Osteoblast (primary cell): ENCODE results near the gene CLIC5. TPM values are rescaled to one million over a fixed set of nuclear protein-coding genes. Genes with fewer than 3 reads are reported as not detected.
A peak's percentile ranks its signal among the peaks of the same experiment; 100 is the strongest.

ENCODE experiments used
- DNase-seq: peaks from one replicate; pipeline ENCODE4 v3.0.0; 2011; ENCODE audit warnings: low spot score, mixed read lengths; ENCODE audit not compliant: insufficient read length; ENCODE audit errors: missing footprints
- H2AFZ ChIP-seq: 2 replicates; pipeline ENCODE4 v1.6.0; 2011; ENCODE audit warnings: mild to moderate bottlenecking, low read length
- H3K27ac ChIP-seq: 2 replicates; pipeline ENCODE4 v1.5.1; 2011; ENCODE audit warnings: mild to moderate bottlenecking, low read depth, low read length, moderate library complexity
- H3K27me3 ChIP-seq: 2 replicates; pipeline ENCODE4 v1.6.0; 2012; ENCODE audit warnings: mild to moderate bottlenecking, control low read depth, inconsistent platforms, low read length, moderate library complexity; ENCODE audit not compliant: insufficient read depth
- H3K36me3 ChIP-seq: 2 replicates; pipeline ENCODE4 v1.5.1; 2011; ENCODE audit warnings: mild to moderate bottlenecking, low read length, control low read depth, moderate library complexity; ENCODE audit not compliant: insufficient read depth
- H3K4me1 ChIP-seq: 2 replicates; pipeline ENCODE4 v1.5.1; 2011; ENCODE audit warnings: mild to moderate bottlenecking, low read length, control low read depth, moderate library complexity; ENCODE audit not compliant: insufficient read depth
- H3K4me2 ChIP-seq: 2 replicates; pipeline ENCODE4 v1.6.0; 2011; ENCODE audit warnings: mild to moderate bottlenecking, low read length; ENCODE audit not compliant: insufficient read depth
- H3K4me3 ChIP-seq: fragments of 200-600 bp; sonication (generic); 3 replicates; pipeline ENCODE4 v1.5.1; 2012; ENCODE audit warnings: mild to moderate bottlenecking, low read length, inconsistent platforms; ENCODE audit not compliant: insufficient read depth
- H3K79me2 ChIP-seq: 2 replicates; pipeline ENCODE4 v1.6.0; 2012; ENCODE audit warnings: mild to moderate bottlenecking, low read length, control low read depth, inconsistent platforms; ENCODE audit not compliant: insufficient read depth
- H3K9me3 ChIP-seq: 2 replicates; pipeline ENCODE4 v1.5.1; 2011; ENCODE audit warnings: low read depth, low read length, control low read depth
- H4K20me1 ChIP-seq: 2 replicates; pipeline ENCODE4 v1.6.0; 2012; ENCODE audit warnings: mild to moderate bottlenecking, low read length, control low read depth; ENCODE audit not compliant: insufficient read depth
- total RNA-seq: library from RNA; depleted of rRNA; stranded (reverse); fragments of >200 nt; gene quantifications from 2 replicates; pipeline ENCODE4 v1.2.3, GENCODE V29; 2012
- TF ChIP-seq, protein P1 (sequence below): IDR thresholded peaks from 2 replicates; pipeline ENCODE4 v1.5.1; 2011; ENCODE audit warnings: mild to moderate bottlenecking, low read depth, low read length, moderate library complexity; ENCODE audit errors: extremely low read depth

Gene CLIC5
- total RNA-seq, 1 donor: not detected

DNA sequence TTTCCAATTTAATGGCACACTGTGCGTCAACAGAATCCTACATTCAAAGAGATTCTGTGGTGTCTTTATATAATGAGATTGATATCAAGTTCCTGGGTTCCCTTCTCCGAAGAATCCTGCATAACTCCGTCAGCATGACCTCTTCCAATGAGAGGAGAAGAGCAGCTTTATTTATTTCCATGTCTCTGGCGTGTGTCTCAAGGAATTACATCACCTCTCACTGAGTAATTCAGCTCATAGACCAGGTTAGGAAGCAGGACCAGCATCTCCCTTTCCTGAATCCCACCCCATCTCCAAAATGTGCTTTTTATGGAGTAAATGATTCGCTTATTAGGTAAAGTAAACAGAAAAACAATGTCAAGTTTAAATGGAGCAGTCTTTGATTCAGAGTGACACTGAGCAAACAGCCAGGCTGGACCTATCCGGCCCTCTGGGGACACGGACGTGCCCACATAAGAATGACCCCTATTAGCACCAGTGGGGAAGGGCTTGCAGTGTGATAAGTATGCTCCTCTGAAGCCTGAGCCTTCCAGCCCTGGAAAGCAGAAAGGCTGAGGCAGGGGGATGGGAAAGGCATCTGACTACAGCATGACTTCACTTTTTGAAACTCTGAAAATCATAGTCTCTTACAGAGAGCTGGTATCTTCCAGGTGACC lies 165.2 kb downstream of the CLIC5 start:
- no peak overlapping the region for H3K4me3 ChIP-seq
- H2AFZ ChIP-seq: no peak overlapping the region
- TF ChIP-seq, protein P1, sequence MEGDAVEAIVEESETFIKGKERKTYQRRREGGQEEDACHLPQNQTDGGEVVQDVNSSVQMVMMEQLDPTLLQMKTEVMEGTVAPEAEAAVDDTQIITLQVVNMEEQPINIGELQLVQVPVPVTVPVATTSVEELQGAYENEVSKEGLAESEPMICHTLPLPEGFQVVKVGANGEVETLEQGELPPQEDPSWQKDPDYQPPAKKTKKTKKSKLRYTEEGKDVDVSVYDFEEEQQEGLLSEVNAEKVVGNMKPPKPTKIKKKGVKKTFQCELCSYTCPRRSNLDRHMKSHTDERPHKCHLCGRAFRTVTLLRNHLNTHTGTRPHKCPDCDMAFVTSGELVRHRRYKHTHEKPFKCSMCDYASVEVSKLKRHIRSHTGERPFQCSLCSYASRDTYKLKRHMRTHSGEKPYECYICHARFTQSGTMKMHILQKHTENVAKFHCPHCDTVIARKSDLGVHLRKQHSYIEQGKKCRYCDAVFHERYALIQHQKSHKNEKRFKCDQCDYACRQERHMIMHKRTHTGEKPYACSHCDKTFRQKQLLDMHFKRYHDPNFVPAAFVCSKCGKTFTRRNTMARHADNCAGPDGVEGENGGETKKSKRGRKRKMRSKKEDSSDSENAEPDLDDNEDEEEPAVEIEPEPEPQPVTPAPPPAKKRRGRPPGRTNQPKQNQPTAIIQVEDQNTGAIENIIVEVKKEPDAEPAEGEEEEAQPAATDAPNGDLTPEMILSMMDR: no peak
- H3K79me2 ChIP-seq: no peaks in the 10 kb centered on the region
- no peak overlapping the region for H3K27ac ChIP-seq
- H3K4me1 ChIP-seq: peaks cover 5% of the 10 kb centered on the region
- no peaks in the 10 kb centered on the region for H3K36me3 ChIP-seq
- H3K27me3 ChIP-seq: peaks cover 12% of the 10 kb centered on the region
- H3K4me2 ChIP-seq: no peak overlapping the region
- H4K20me1 ChIP-seq: no peaks in the 10 kb centered on the region
- DNase-seq: no peak
- H3K9me3 ChIP-seq: no peaks in the 10 kb centered on the region

DNA sequence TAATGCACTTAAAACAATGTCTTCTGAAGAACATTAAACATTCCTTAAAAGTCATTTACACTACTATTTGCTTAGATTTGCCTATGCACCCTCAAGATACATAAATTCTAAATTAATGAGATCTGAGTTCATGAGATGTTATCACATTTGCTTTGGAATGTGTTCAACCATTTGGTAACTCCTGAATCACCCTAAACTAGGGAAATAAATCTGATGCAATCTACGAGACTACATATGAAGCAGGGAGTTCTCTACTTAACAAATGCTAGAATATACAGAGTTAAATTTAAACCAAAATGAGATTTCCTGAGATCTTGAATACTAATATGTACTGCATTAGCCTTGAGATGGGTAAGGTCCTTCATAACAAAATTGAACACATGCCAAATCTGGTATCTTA lies 170.1 kb downstream of the CLIC5 start:
- Histone ChIP-seq H3K4me2 (no peak overlapping the region), H3K4me3 (no peak overlapping the region), H3K9me3 (no peaks in the 10 kb centered on the region), H3K27me3 (no peaks in the 10 kb centered on the region), H3K4me1 (peaks cover 20% of the 10 kb centered on the region), H3K27ac (no peak overlapping the region), H3K79me2 (no peaks in the 10 kb centered on the region), H4K20me1 (no peaks in the 10 kb centered on the region), H3K36me3 (no peaks in the 10 kb centered on the region), H2AFZ (no peak overlapping the region)
- no peak for DNase-seq
- TF ChIP-seq, protein P1: no peak

DNA sequence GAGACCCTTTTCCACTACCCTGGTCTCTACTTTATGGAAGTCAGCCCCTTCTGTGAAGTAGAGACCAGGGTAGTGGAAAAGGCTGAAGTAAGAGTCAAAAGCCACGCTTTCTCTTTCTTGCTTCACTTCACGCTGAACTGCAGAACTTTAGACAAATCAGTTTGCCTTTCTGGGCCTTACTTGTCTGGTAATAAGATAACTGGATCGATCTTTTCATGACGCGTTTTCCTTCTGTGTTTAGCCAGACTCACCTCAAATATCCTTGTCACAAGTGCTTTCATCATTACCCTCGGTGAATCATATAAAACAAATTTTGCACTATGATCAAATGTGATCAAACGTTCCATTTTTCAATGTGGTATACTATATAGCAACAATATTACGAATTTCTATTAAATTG lies 170.7 kb downstream of the CLIC5 start:
- no peaks in the 10 kb centered on the region for H3K27me3 ChIP-seq
- H3K36me3 ChIP-seq: no peaks in the 10 kb centered on the region
- H3K4me2 ChIP-seq: no peak overlapping the region
- H3K79me2 ChIP-seq: no peaks in the 10 kb centered on the region
- no peak overlapping the region for H3K4me3 ChIP-seq
- TF ChIP-seq, protein P1: no peak
- H2AFZ ChIP-seq: no peak overlapping the region
- H3K9me3 ChIP-seq: no peaks in the 10 kb centered on the region
- H3K4me1 ChIP-seq: peaks cover 20% of the 10 kb centered on the region
- H4K20me1 ChIP-seq: no peaks in the 10 kb centered on the region
- DNase-seq: no peak
- no peak overlapping the region for H3K27ac ChIP-seq

DNA sequence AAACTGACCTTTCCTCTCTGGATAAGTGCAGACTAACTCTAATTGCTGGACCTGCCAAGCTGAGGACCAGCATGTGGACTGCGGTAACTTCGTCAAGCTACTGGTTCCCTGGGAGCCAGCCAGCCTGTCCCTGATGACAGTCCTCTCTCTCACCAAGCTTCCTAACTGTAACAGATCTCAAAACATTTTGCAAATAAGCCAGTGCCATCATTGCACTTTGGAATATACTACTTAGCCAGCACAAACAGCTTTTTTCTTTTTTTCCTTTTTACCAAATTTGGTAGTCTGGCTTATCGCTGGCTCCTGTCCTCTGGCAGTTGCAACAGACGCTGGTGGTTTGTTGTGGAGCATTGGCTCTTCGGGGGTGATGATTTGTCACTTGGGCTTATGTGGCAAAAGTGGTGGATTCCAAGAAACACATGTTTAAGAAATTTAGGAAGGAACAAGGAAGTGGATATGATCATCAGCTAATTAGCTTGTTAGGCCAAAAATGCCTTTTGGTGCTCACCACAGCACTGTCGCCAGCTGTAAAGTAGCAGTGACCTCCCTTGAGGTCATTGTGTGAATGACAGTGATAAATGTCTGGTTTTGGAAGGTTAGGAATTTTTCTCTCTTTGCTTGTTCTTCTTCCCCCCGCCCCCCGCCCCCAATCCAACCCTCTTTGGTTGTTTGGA lies 171.7 kb downstream of the CLIC5 start:
- Histone ChIP-seq H3K9me3 (no peaks in the 10 kb centered on the region), H3K27ac (no peak overlapping the region), H4K20me1 (no peaks in the 10 kb centered on the region), H3K4me2 (peak overlapping the region; percentile 39), H3K4me3 (peak overlapping the region; percentile 16), H3K4me1 (peaks cover 20% of the 10 kb centered on the region), H2AFZ (peak overlapping the region; percentile 41), H3K36me3 (no peaks in the 10 kb centered on the region), H3K27me3 (no peaks in the 10 kb centered on the region), H3K79me2 (no peaks in the 10 kb centered on the region)
- TF ChIP-seq, protein P1: no peak
- DNase-seq: no peak
